ENCODE data around the gene ZNF445.

ZNF445 gene

GRCh38 chr3:44477312-44478030 is at the start of gene ZNF445:
TSS of gene ZNF445 (minus strand) at chr3:44477670. CDS start at chr3:44455549, 22,121 bp downstream.
- peak; percentile 38 for DNase-seq (ENCODE audit: extremely low read depth, low read depth)
- TF ChIP-seq, protein P1, sequence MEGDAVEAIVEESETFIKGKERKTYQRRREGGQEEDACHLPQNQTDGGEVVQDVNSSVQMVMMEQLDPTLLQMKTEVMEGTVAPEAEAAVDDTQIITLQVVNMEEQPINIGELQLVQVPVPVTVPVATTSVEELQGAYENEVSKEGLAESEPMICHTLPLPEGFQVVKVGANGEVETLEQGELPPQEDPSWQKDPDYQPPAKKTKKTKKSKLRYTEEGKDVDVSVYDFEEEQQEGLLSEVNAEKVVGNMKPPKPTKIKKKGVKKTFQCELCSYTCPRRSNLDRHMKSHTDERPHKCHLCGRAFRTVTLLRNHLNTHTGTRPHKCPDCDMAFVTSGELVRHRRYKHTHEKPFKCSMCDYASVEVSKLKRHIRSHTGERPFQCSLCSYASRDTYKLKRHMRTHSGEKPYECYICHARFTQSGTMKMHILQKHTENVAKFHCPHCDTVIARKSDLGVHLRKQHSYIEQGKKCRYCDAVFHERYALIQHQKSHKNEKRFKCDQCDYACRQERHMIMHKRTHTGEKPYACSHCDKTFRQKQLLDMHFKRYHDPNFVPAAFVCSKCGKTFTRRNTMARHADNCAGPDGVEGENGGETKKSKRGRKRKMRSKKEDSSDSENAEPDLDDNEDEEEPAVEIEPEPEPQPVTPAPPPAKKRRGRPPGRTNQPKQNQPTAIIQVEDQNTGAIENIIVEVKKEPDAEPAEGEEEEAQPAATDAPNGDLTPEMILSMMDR (IDR thresholded peaks at IDR 0.05; ENCODE audit: low read depth, low read length) = no peak

- TF ChIP-seq, protein P1 (IDR thresholded peaks at IDR 0.05; ENCODE audit: low read depth, low read length) = no peak
- no peak for DNase-seq (ENCODE audit: extremely low read depth, low read depth)
Measured at GRCh38 chr3:44525060-44525459, 47.6 kb upstream of the ZNF445 start.

- DNase-seq (ENCODE audit: extremely low read depth, low read depth) = no peak
- TF ChIP-seq, protein P1 (IDR thresholded peaks at IDR 0.05; ENCODE audit: low read depth, low read length) = no peak
Measured at GRCh38 chr3:44522494-44522933, 45.0 kb upstream of the ZNF445 start.

GRCh38 chr3:44521721-44522120 is 44.3 kb upstream of the ZNF445 start:
- TF ChIP-seq, protein P1 (IDR thresholded peaks at IDR 0.05; ENCODE audit: low read depth, low read length) = no peak
- no peak for DNase-seq (ENCODE audit: extremely low read depth, low read depth)

GRCh38 chr3:44518782-44519156 is 41.3 kb upstream of the ZNF445 start:
- DNase-seq (ENCODE audit: extremely low read depth, low read depth) = no peak
- TF ChIP-seq, protein P1 (IDR thresholded peaks at IDR 0.05; ENCODE audit: low read depth, low read length) = no peak

- TF ChIP-seq, protein P1 (IDR thresholded peaks at IDR 0.05; ENCODE audit: low read depth, low read length) = no peak
Measured at GRCh38 chr3:44516230-44516629, 38.8 kb upstream of the ZNF445 start.

GRCh38 chr3:44513513-44513912 is 36.0 kb upstream of the ZNF445 start:
- TF ChIP-seq, protein P1 (IDR thresholded peaks at IDR 0.05; ENCODE audit: low read depth, low read length) = no peak
- DNase-seq (ENCODE audit: extremely low read depth, low read depth) = no peak

More at GRCh38 chr3:44516230-44516629, 38.8 kb upstream of the ZNF445 start:
- DNase-seq (ENCODE audit: extremely low read depth, low read depth) = no peak
